IPS-18a (cell line): ENCODE data around the gene FAM216A.
A peak's percentile ranks its signal among the peaks of the same experiment; 100 is the strongest.
"Not testable (repeated sequence)": the region's sequence is repeated elsewhere in the genome, so short reads cannot be mapped to it uniquely, and the experiment has no call there.

Experiments used
- H3K27ac ChIP-seq: one replicate; pipeline ENCODE4 v1.5.1; 2013; ENCODE audit warnings: low read length
- H3K27me3 ChIP-seq: one replicate; pipeline ENCODE4 v1.6.1; 2013; ENCODE audit warnings: mild to moderate bottlenecking, low read length; ENCODE audit not compliant: control insufficient read depth, insufficient read depth
- H3K36me3 ChIP-seq: one replicate; pipeline ENCODE4 v1.6.1; 2013; ENCODE audit warnings: low read depth, low read length; ENCODE audit not compliant: control insufficient read depth
- H3K4me1 ChIP-seq: one replicate; pipeline ENCODE4 v1.6.1; 2013; ENCODE audit warnings: low read depth, low read length; ENCODE audit not compliant: control insufficient read depth
- H3K4me3 ChIP-seq: one replicate; pipeline ENCODE4 v1.5.1; 2013; ENCODE audit warnings: low read length
- H3K9ac ChIP-seq: one replicate; pipeline ENCODE4 v1.6.1; 2013; ENCODE audit warnings: mild to moderate bottlenecking, low read length, moderate library complexity
- H3K9me3 ChIP-seq: one replicate; pipeline ENCODE4 v1.6.1; 2013; ENCODE audit warnings: low read depth, low read length; ENCODE audit not compliant: control insufficient read depth

The FAM216A gene

GRCh38 chr12:110501752-110502738, 33.4 kb downstream of the FAM216A start, which contains the start of the genes RAD9B and VPS29:
TSS of gene RAD9B (plus strand) at chr12:110502331. CDS start at chr12:110502338, 7 bp downstream.
TSS of gene VPS29 (minus strand) at chr12:110502111. CDS start at chr12:110502051, 60 bp downstream.
- H3K9ac ChIP-seq, result peak within 1 kb of the TSS; percentile 65
- no peaks in the 10 kb centered on the region for H3K4me1 ChIP-seq
- peaks cover 7% of the 10 kb centered on the region for H3K9me3 ChIP-seq
- peaks cover 18% of the 10 kb centered on the region for H3K27me3 ChIP-seq
- peak within 1 kb of the TSS; percentile 6 for H3K27ac ChIP-seq
- no peaks in the 10 kb centered on the region for H3K36me3 ChIP-seq
- peak within 1 kb of the TSS; percentile 93 for H3K4me3 ChIP-seq

GRCh38 chr12:110503432-110503831, 34.8 kb downstream of the FAM216A start:
- no peak overlapping the region for H3K4me3 ChIP-seq
- H3K9ac ChIP-seq, result no peak overlapping the region
- H3K4me1 ChIP-seq, result no peaks in the 10 kb centered on the region
- H3K27me3 ChIP-seq, result peaks cover 18% of the 10 kb centered on the region
- no peak overlapping the region for H3K27ac ChIP-seq
- H3K9me3 ChIP-seq, result peaks cover 7% of the 10 kb centered on the region
- no peaks in the 10 kb centered on the region for H3K36me3 ChIP-seq

- H3K4me3 ChIP-seq, result no peak overlapping the region
- no peak overlapping the region for H3K27ac ChIP-seq
- H3K27me3 ChIP-seq, result peaks cover 18% of the 10 kb centered on the region
- peaks cover 7% of the 10 kb centered on the region for H3K9me3 ChIP-seq
- H3K4me1 ChIP-seq, result no peaks in the 10 kb centered on the region
- H3K9ac ChIP-seq, result no peak overlapping the region
- no peaks in the 10 kb centered on the region for H3K36me3 ChIP-seq
Measured at GRCh38 chr12:110505332-110505731, 36.7 kb downstream of the FAM216A start.

- H3K4me3 ChIP-seq, result no peak overlapping the region
- H3K4me1 ChIP-seq, result no peaks in the 10 kb centered on the region
- H3K9me3 ChIP-seq, result no peaks in the 10 kb centered on the region
- H3K27ac ChIP-seq, result no peak overlapping the region
- H3K36me3 ChIP-seq, result no peaks in the 10 kb centered on the region
- H3K27me3 ChIP-seq, result peaks cover 8% of the 10 kb centered on the region
- no peak overlapping the region for H3K9ac ChIP-seq
Measured at GRCh38 chr12:110508071-110508586, 39.5 kb downstream of the FAM216A start.

- H3K27ac ChIP-seq, result no peak overlapping the region
- no peak overlapping the region for H3K9ac ChIP-seq
Measured at GRCh38 chr12:110513842-110514241, 45.2 kb downstream of the FAM216A start.

GRCh38 chr12:110514363-110514762, 45.7 kb downstream of the FAM216A start:
- Histone ChIP-seq H3K27ac (no peak overlapping the region), H3K4me3 (no peak overlapping the region), H3K27me3 (no peaks in the 10 kb centered on the region), H3K4me1 (no peaks in the 10 kb centered on the region), H3K9ac (no peak overlapping the region), H3K9me3 (no peaks in the 10 kb centered on the region), H3K36me3 (no peaks in the 10 kb centered on the region)

More at GRCh38 chr12:110513842-110514241, 45.2 kb downstream of the FAM216A start:
- no peaks in the 10 kb centered on the region for H3K36me3 ChIP-seq
- no peaks in the 10 kb centered on the region for H3K9me3 ChIP-seq
- no peaks in the 10 kb centered on the region for H3K4me1 ChIP-seq
- no peaks in the 10 kb centered on the region for H3K27me3 ChIP-seq
- H3K4me3 ChIP-seq, result no peak overlapping the region

- H3K36me3 ChIP-seq, result no peaks in the 10 kb centered on the region
- H3K4me3 ChIP-seq, result no peak overlapping the region
- H3K4me1 ChIP-seq, result no peaks in the 10 kb centered on the region
- H3K27ac ChIP-seq, result no peak overlapping the region
- no peaks in the 10 kb centered on the region for H3K9me3 ChIP-seq
- H3K27me3 ChIP-seq, result no peaks in the 10 kb centered on the region
- no peak overlapping the region for H3K9ac ChIP-seq
Measured at GRCh38 chr12:110516995-110517394, 48.4 kb downstream of the FAM216A start.

- not testable (repeated sequence) for H3K36me3 ChIP-seq, H3K9ac ChIP-seq, H3K9me3 ChIP-seq, H3K27ac ChIP-seq, H3K4me3 ChIP-seq, H3K27me3 ChIP-seq, H3K4me1 ChIP-seq
Measured at GRCh38 chr12:110518014-110518413, 49.4 kb downstream of the FAM216A start.

GRCh38 chr12:110520876-110521712, 52.4 kb downstream of the FAM216A start:
- not testable (repeated sequence) for H3K27ac ChIP-seq, H3K27me3 ChIP-seq, H3K9me3 ChIP-seq, H3K9ac ChIP-seq, H3K36me3 ChIP-seq, H3K4me1 ChIP-seq, H3K4me3 ChIP-seq

- Histone ChIP-seq H3K4me3 (no peak overlapping the region), H3K27ac (no peak overlapping the region), H3K36me3 (no peaks in the 10 kb centered on the region), H3K27me3 (no peaks in the 10 kb centered on the region), H3K4me1 (no peaks in the 10 kb centered on the region), H3K9me3 (no peaks in the 10 kb centered on the region), H3K9ac (no peak overlapping the region)
Measured at GRCh38 chr12:110528277-110528839, 59.7 kb downstream of the FAM216A start.

GRCh38 chr12:110530511-110530910, 61.9 kb downstream of the FAM216A start:
- no peak overlapping the region for H3K27ac ChIP-seq
- H3K4me3 ChIP-seq, result no peak overlapping the region
- no peaks in the 10 kb centered on the region for H3K27me3 ChIP-seq
- H3K9ac ChIP-seq, result no peak overlapping the region
- no peaks in the 10 kb centered on the region for H3K4me1 ChIP-seq
- no peaks in the 10 kb centered on the region for H3K9me3 ChIP-seq
- no peaks in the 10 kb centered on the region for H3K36me3 ChIP-seq
